ENCODE results near the gene SYNE3. TPM values are rescaled to one million over a fixed set of nuclear protein-coding genes. Genes with fewer than 3 reads are reported as not detected.

The SYNE3 gene
- total and polyA plus RNA-seq, 2 of the 8 experiments (the other 6 are each of a cell fraction or from before 2014, with no cell fraction given): under 0.01 TPM; not detected in 1

DNA sequence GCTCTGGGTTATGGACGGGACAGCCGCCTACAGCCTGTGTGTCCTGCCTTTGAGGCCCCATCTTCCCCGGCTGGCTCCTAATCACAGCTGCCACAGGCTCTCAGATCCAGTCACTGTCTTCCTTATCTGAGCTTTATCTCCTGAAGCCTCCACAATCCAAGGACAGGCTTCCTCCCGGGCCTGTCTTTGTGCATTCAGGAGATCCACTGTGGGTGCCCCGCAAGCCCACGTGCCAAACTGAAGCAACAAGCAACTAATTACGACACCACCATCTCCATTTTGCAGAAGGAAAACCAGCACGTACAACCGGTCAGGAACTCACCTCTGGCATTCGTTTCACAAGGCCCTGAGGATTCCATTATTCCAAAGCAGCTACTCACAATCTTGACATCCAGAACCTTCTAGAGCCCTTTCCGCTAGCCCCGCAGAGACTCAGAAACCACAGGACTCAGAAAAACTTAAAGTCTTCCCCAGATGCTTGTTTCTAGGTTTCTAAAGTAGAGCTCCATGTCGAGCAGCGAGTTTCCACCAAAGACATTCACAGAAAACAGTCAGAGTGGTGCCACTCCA, 14.0 kb downstream of the SYNE3 start (continued):
- TF ChIP-seq, protein P1, sequence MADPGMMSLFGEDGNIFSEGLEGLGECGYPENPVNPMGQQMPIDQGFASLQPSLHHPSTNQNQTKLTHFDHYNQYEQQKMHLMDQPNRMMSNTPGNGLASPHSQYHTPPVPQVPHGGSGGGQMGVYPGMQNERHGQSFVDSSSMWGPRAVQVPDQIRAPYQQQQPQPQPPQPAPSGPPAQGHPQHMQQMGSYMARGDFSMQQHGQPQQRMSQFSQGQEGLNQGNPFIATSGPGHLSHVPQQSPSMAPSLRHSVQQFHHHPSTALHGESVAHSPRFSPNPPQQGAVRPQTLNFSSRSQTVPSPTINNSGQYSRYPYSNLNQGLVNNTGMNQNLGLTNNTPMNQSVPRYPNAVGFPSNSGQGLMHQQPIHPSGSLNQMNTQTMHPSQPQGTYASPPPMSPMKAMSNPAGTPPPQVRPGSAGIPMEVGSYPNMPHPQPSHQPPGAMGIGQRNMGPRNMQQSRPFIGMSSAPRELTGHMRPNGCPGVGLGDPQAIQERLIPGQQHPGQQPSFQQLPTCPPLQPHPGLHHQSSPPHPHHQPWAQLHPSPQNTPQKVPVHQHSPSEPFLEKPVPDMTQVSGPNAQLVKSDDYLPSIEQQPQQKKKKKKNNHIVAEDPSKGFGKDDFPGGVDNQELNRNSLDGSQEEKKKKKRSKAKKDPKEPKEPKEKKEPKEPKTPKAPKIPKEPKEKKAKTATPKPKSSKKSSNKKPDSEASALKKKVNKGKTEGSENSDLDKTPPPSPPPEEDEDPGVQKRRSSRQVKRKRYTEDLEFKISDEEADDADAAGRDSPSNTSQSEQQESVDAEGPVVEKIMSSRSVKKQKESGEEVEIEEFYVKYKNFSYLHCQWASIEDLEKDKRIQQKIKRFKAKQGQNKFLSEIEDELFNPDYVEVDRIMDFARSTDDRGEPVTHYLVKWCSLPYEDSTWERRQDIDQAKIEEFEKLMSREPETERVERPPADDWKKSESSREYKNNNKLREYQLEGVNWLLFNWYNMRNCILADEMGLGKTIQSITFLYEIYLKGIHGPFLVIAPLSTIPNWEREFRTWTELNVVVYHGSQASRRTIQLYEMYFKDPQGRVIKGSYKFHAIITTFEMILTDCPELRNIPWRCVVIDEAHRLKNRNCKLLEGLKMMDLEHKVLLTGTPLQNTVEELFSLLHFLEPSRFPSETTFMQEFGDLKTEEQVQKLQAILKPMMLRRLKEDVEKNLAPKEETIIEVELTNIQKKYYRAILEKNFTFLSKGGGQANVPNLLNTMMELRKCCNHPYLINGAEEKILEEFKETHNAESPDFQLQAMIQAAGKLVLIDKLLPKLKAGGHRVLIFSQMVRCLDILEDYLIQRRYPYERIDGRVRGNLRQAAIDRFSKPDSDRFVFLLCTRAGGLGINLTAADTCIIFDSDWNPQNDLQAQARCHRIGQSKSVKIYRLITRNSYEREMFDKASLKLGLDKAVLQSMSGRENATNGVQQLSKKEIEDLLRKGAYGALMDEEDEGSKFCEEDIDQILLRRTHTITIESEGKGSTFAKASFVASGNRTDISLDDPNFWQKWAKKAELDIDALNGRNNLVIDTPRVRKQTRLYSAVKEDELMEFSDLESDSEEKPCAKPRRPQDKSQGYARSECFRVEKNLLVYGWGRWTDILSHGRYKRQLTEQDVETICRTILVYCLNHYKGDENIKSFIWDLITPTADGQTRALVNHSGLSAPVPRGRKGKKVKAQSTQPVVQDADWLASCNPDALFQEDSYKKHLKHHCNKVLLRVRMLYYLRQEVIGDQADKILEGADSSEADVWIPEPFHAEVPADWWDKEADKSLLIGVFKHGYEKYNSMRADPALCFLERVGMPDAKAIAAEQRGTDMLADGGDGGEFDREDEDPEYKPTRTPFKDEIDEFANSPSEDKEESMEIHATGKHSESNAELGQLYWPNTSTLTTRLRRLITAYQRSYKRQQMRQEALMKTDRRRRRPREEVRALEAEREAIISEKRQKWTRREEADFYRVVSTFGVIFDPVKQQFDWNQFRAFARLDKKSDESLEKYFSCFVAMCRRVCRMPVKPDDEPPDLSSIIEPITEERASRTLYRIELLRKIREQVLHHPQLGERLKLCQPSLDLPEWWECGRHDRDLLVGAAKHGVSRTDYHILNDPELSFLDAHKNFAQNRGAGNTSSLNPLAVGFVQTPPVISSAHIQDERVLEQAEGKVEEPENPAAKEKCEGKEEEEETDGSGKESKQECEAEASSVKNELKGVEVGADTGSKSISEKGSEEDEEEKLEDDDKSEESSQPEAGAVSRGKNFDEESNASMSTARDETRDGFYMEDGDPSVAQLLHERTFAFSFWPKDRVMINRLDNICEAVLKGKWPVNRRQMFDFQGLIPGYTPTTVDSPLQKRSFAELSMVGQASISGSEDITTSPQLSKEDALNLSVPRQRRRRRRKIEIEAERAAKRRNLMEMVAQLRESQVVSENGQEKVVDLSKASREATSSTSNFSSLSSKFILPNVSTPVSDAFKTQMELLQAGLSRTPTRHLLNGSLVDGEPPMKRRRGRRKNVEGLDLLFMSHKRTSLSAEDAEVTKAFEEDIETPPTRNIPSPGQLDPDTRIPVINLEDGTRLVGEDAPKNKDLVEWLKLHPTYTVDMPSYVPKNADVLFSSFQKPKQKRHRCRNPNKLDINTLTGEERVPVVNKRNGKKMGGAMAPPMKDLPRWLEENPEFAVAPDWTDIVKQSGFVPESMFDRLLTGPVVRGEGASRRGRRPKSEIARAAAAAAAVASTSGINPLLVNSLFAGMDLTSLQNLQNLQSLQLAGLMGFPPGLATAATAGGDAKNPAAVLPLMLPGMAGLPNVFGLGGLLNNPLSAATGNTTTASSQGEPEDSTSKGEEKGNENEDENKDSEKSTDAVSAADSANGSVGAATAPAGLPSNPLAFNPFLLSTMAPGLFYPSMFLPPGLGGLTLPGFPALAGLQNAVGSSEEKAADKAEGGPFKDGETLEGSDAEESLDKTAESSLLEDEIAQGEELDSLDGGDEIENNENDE (IDR thresholded peaks at IDR 0.05; ENCODE audit: insufficient replicate concordance, low read length): no peak
- TF ChIP-seq YY1 (IDR thresholded peaks at IDR 0.05; ENCODE audit: low read depth, low read length) (no peak), HDAC6 (IDR thresholded peaks at IDR 0.05; ENCODE audit: low read depth, low read length) (no peak), NANOG (IDR thresholded peaks at IDR 0.05; ENCODE audit: insufficient read depth, low read depth, low read length, poor library complexity, severe bottlenecking) (no peak)

Measured in H1 (cell line).